IMR-90 (cell line): ENCODE results near the gene RTN1. TPM values are rescaled to one million over a fixed set of nuclear protein-coding genes. Genes with fewer than 3 reads are reported as not detected.

Source experiments
- ATAC-seq: fragments of 200-7000 bp; cut with Tn5 transposase; 2 replicates; pipeline ENCODE4 v1.9.1; 2020; ENCODE audit warnings: low read depth, mild to moderate bottlenecking, moderate library complexity
- BruUV-seq: library from RNA; stranded (reverse); fragments of 400-500 nt; replicated peaks from 2 replicates; lab custom pipeline; 2021; lab: Mats Ljungman, UMichigan
- CTCF ChIA-PET: fragments of 300-600 bp; formaldehyde crosslinking; extraction: SDS; loops from one replicate; lab custom pipeline; 2021; ENCODE audit warnings: antibody characterized with exemption; lab: Yijun Ruan, JAX
- POLR2A ChIA-PET: fragments of 300-600 bp; sonication (Branson Sonifier 250); formaldehyde crosslinking; loops from one replicate; lab custom pipeline; 2022; ENCODE audit warnings: antibody characterized with exemption; ENCODE audit not compliant: unreplicated experiment; lab: Charles Lee
- DNase-seq: peaks from one replicate; pipeline ENCODE4 v3.0.0; 2013
- H2AFZ ChIP-seq: replicated peaks from 2 replicates; pipeline ENCODE3; 2013; ENCODE audit warnings: low read length, mild to moderate bottlenecking; ENCODE audit not compliant: poor library complexity
- H2AK5ac ChIP-seq: 2 replicates; pipeline ENCODE4 v1.6.1; 2013; ENCODE audit warnings: low read depth, low read length, inconsistent platforms
- H2AK9ac ChIP-seq: replicated peaks from 2 replicates; pipeline ENCODE3; 2013; ENCODE audit warnings: mild to moderate bottlenecking, low read depth, low read length, moderate library complexity; ENCODE audit not compliant: poor library complexity
- H2BK120ac ChIP-seq: 2 replicates; pipeline ENCODE4 v1.6.1; 2013; ENCODE audit warnings: low read depth, low read length, inconsistent platforms
- H2BK15ac ChIP-seq: 3 replicates; pipeline ENCODE4 v1.6.1; 2013; ENCODE audit warnings: low read depth, low read length, inconsistent platforms
- H2BK20ac ChIP-seq: 2 replicates; pipeline ENCODE4 v1.6.1; 2013; ENCODE audit warnings: low read depth, mild to moderate bottlenecking, inconsistent platforms, low read length, moderate library complexity
- H2BK5ac ChIP-seq: 2 replicates; pipeline ENCODE4 v1.6.1; 2013; ENCODE audit warnings: mild to moderate bottlenecking, low read depth, low read length, inconsistent platforms; ENCODE audit not compliant: poor library complexity, severe bottlenecking
- H3K14ac ChIP-seq: replicated peaks from 2 replicates; pipeline ENCODE4 v1.6.1; 2013; ENCODE audit warnings: low read depth, low read length, inconsistent platforms
- H3K18ac ChIP-seq: 2 replicates; pipeline ENCODE4 v1.6.1; 2013; ENCODE audit warnings: low read depth, low read length, control low read depth
- H3K23ac ChIP-seq: 2 replicates; pipeline ENCODE4 v1.6.1; 2013; ENCODE audit warnings: low read depth, low read length, inconsistent platforms
- H3K27ac ChIP-seq: 2 replicates; pipeline ENCODE4 v1.5.1; 2013; ENCODE audit warnings: mild to moderate bottlenecking, control low read depth, low read length; ENCODE audit not compliant: insufficient read depth
- H3K27me3 ChIP-seq: 2 replicates; pipeline ENCODE4 v1.6.1; 2013; ENCODE audit warnings: low read length; ENCODE audit not compliant: control insufficient read depth, insufficient read depth
- H3K36me3 ChIP-seq: 2 replicates; pipeline ENCODE4 v1.6.1; 2013; ENCODE audit warnings: low read length, mixed read lengths; ENCODE audit not compliant: control insufficient read depth, insufficient read depth
- H3K4ac ChIP-seq: 2 replicates; pipeline ENCODE4 v1.6.1; 2013; ENCODE audit warnings: low read depth, low read length, inconsistent platforms
- H3K4me1 ChIP-seq: 2 replicates; pipeline ENCODE4 v1.6.1; 2013; ENCODE audit warnings: low read length, mixed read lengths; ENCODE audit not compliant: control insufficient read depth, insufficient read depth
- H3K4me2 ChIP-seq: 2 replicates; pipeline ENCODE4 v1.6.1; 2013; ENCODE audit warnings: low read depth, mild to moderate bottlenecking, control low read depth, low read length, moderate library complexity
- H3K4me3 ChIP-seq: 2 replicates; pipeline ENCODE4 v1.5.1; 2013; ENCODE audit warnings: low read depth, mild to moderate bottlenecking, control low read depth, low read length, moderate library complexity; ENCODE audit not compliant: insufficient read depth
- H3K56ac ChIP-seq: 2 replicates; pipeline ENCODE4 v1.6.1; 2013; ENCODE audit warnings: low read length, inconsistent platforms; ENCODE audit not compliant: insufficient read depth; ENCODE audit errors: extremely low read depth
- H3K79me1 ChIP-seq, 2 experiments: 2 replicates each; pipeline ENCODE4 v1.6.1; 2013; ENCODE audit warnings: low read length in 2 of 2, inconsistent platforms in 1 of 2, low read depth in 1 of 2
- H3K9ac ChIP-seq: 2 replicates; pipeline ENCODE4 v1.6.1; 2013; ENCODE audit warnings: low read depth, low read length, control low read depth
- H3K9me1 ChIP-seq: 2 replicates; pipeline ENCODE4 v1.6.1; 2013; ENCODE audit warnings: low read length, inconsistent platforms; ENCODE audit not compliant: insufficient read depth
- H3K9me3 ChIP-seq: 2 replicates; pipeline ENCODE4 v1.6.1; 2013; ENCODE audit warnings: low read length; ENCODE audit not compliant: control insufficient read depth, insufficient read depth
- H4K20me1 ChIP-seq: 2 replicates; pipeline ENCODE4 v1.6.1; 2013; ENCODE audit warnings: low read length, inconsistent platforms; ENCODE audit not compliant: insufficient read depth
- H4K5ac ChIP-seq: 2 replicates; pipeline ENCODE4 v1.6.1; 2013; ENCODE audit warnings: mild to moderate bottlenecking, low read depth, low read length, control low read depth
- H4K8ac ChIP-seq, 2 experiments: 2 replicates each; pipeline ENCODE4 v1.6.1; 2013; ENCODE audit warnings: low read depth in 2 of 2, low read length in 2 of 2, control low read depth in 1 of 2, inconsistent platforms in 1 of 2
- H4K91ac ChIP-seq: 2 replicates; pipeline ENCODE4 v1.6.1; 2013; ENCODE audit warnings: low read depth, low read length, inconsistent platforms; ENCODE audit not compliant: insufficient read depth
- CTCF ChIP-seq: conservative IDR thresholded peaks from 2 replicates; pipeline ENCODE4 v1.5.1; 2012; ENCODE audit warnings: mild to moderate bottlenecking, low read depth, low read length, improper control_type of control experiment
- MAFK ChIP-seq: IDR thresholded peaks from 2 replicates; pipeline ENCODE4 v1.6.1; 2012; ENCODE audit warnings: low read depth, low read length, improper control_type of control experiment
- MAZ ChIP-seq: IDR thresholded peaks from 2 replicates; pipeline ENCODE4 v1.6.1; 2012; ENCODE audit warnings: low read depth, mild to moderate bottlenecking, low read length, improper control_type of control experiment, moderate library complexity, borderline replicate concordance
- POLR2A ChIP-seq: IDR thresholded peaks from 2 replicates; pipeline ENCODE4 v1.6.1; 2012; ENCODE audit warnings: mild to moderate bottlenecking, low read depth, low read length
- SMC3 ChIP-seq: fragments of 150-350 bp; IDR thresholded peaks from 2 replicates; pipeline ENCODE4 v1.6.1; 2016; ENCODE audit warnings: low read depth, mild to moderate bottlenecking, antibody characterized with exemption, low read length, moderate library complexity
- dilution Hi-C: fragments of 300-500 bp; cut with HindIII; formaldehyde crosslinking; loops from one replicate; pipeline ENCODE4 v1.14.3; 2018; ENCODE audit warnings: low sequenced_read_pairs; ENCODE audit not compliant: unreplicated experiment
- in situ Hi-C: fragments of 300-500 bp; cut with MboI; formaldehyde crosslinking; loops from 3 replicates; pipeline ENCODE4 v1.14.3; 2019; ENCODE audit warnings: low sequenced_read_pairs, inconsistent platforms, mixed read lengths
- intact Hi-C: fragments of 100-400 bp; cut with micrococcal nuclease; formaldehyde crosslinking; loops from 2 replicates; pipeline ENCODE4 v1.10.0; 2022
- polyA plus RNA-seq, 3 experiments: library from polyadenylated mRNA; depleted of rRNA; stranded (reverse); fragments of >200 nt; gene quantifications; 2 replicates each; pipeline ENCODE4 v1.2.3, GENCODE V29; 2012; ENCODE audit warnings: low replicate concordance in 1 of 3
- total RNA-seq: library from RNA; depleted of rRNA; stranded (reverse); fragments of >200 nt; gene quantifications from 2 replicates; pipeline ENCODE4 v1.2.3, GENCODE V29; 2012

The RTN1 gene
- total and polyA plus RNA-seq, 2 of the 4 experiments (the other 2 are of a cell fraction) = 0.18 to 0.46 TPM

GRCh38 chr14:59576332-59577294 is 294.0 kb downstream of the RTN1 start, which contains the start of gene CCDC175 (continued):
- peak; percentile 88 for TF ChIP-seq CTCF

GRCh38 chr14:59570122-59570521 is 300.5 kb downstream of the RTN1 start:
- H2BK15ac ChIP-seq = no peak overlapping the region
- no peak overlapping the region for H4K8ac ChIP-seq
- no peak overlapping the region for H3K9ac ChIP-seq
- H3K18ac ChIP-seq = no peak overlapping the region
- DNase-seq = no peak
- no peaks in the 10 kb centered on the region for H4K20me1 ChIP-seq
- H2BK20ac ChIP-seq = no peak overlapping the region
- no peak overlapping the region for H3K4me3 ChIP-seq
- TF ChIP-seq MAZ (no peak), SMC3 (0 out of 2 replicates have a peak, but pooled peaks have one; percentile 7), POLR2A (no peak), MAFK (no peak), CTCF (peak; percentile 21; the same call in 1 of the 2 replicates)
- H3K27ac ChIP-seq = no peak overlapping the region
- BruUV-seq = no TSS peak
- H3K23ac ChIP-seq = no peak overlapping the region
- peak; percentile 40; the same call in 1 of the 2 replicates for ATAC-seq
- H3K4ac ChIP-seq = no peak overlapping the region
- no peak overlapping the region for H2BK5ac ChIP-seq
- H3K14ac ChIP-seq = no peak overlapping the region
- dilution Hi-C loops (no loop called here), in situ Hi-C loops (loop anchor here (5.0 to 10.0 kb wide), 2 partner anchors 63 to 445 kb away; no protein-coding TSS in a partner anchor), intact Hi-C loops (no loop called here)
- H3K4me1 ChIP-seq = no peaks in the 10 kb centered on the region
- POLR2A ChIA-PET = no interaction called here
- H2AK9ac ChIP-seq = no peak overlapping the region
- H3K79me1 ChIP-seq = no peaks in the 10 kb centered on the region
- no peak overlapping the region for H2AK5ac ChIP-seq
- CTCF ChIA-PET = interaction anchor here (0.6 to 1.0 kb wide), 4 partner anchors 60 to 112 kb away, joined by 3 to 5 read pairs (median 4); no protein-coding TSS in a partner anchor
- no peaks in the 10 kb centered on the region for H3K9me3 ChIP-seq
- H4K91ac ChIP-seq = no peak overlapping the region
- no peak overlapping the region for H3K56ac ChIP-seq
- H2BK120ac ChIP-seq = no peak overlapping the region
- H3K9me1 ChIP-seq = no peaks in the 10 kb centered on the region
- no peak overlapping the region for H2AFZ ChIP-seq
- no peak overlapping the region for H4K5ac ChIP-seq
- H3K27me3 ChIP-seq = peaks cover 4% of the 10 kb centered on the region
- H3K4me2 ChIP-seq = no peak overlapping the region
- H3K36me3 ChIP-seq = no peaks in the 10 kb centered on the region
